HEK293T (cell line): ENCODE results near the gene EPB41L2.

ENCODE experiments used
- CTCF ChIA-PET: fragments of 350-600 bp; formaldehyde crosslinking; extraction: SDS; loops from one replicate; lab custom pipeline; 2021; ENCODE audit warnings: antibody characterized with exemption, inconsistent platforms; lab: Yijun Ruan, JAX
- POLR2A ChIA-PET: fragments of 350-600 bp; formaldehyde crosslinking; extraction: SDS; loops from one replicate; lab custom pipeline; 2020; ENCODE audit warnings: antibody characterized with exemption, inconsistent platforms; lab: Yijun Ruan, JAX
- DNase-seq: peaks from one replicate; pipeline ENCODE4 v3.0.0; 2012; ENCODE audit warnings: mixed read lengths; ENCODE audit errors: extremely low spot score
- ARNT ChIP-seq: fragments of 450-650 bp; IDR thresholded peaks from 2 replicates; pipeline ENCODE4 v1.6.1; 2017; ENCODE audit warnings: mild to moderate bottlenecking
- BHLHE40 ChIP-seq: fragments of 450-650 bp; IDR thresholded peaks from 2 replicates; pipeline ENCODE4 v1.6.1; 2016; ENCODE audit warnings: mild to moderate bottlenecking, moderate library complexity, borderline replicate concordance
- CTBP1 ChIP-seq: fragments of 450-650 bp; IDR thresholded peaks from 2 replicates; pipeline ENCODE4 v1.6.1; 2016; ENCODE audit warnings: borderline replicate concordance
- ELF4 ChIP-seq: fragments of 450-650 bp; IDR thresholded peaks from 2 replicates; pipeline ENCODE4 v1.6.1; 2017; ENCODE audit warnings: antibody characterized with exemption
- FOXA1 ChIP-seq: fragments of 450-650 bp; IDR thresholded peaks from 2 replicates; pipeline ENCODE4 v1.6.1; 2016; ENCODE audit warnings: mild to moderate bottlenecking
- FOXK2 ChIP-seq: fragments of 450-650 bp; IDR thresholded peaks from 2 replicates; pipeline ENCODE4 v1.6.1; 2016; ENCODE audit warnings: mild to moderate bottlenecking
- FOXM1 ChIP-seq: fragments of 450-650 bp; IDR thresholded peaks from 2 replicates; pipeline ENCODE4 v1.6.1; 2017; ENCODE audit warnings: mild to moderate bottlenecking, borderline replicate concordance
- HDGF ChIP-seq: fragments of 450-650 bp; IDR thresholded peaks from 2 replicates; pipeline ENCODE4 v1.6.1; 2017; ENCODE audit warnings: antibody characterized with exemption, borderline replicate concordance
- L3MBTL2 ChIP-seq: fragments of 450-650 bp; conservative IDR thresholded peaks from 2 replicates; pipeline ENCODE4 v1.6.1; 2016; ENCODE audit warnings: mild to moderate bottlenecking
- LEF1 ChIP-seq: fragments of 450-650 bp; IDR thresholded peaks from 2 replicates; pipeline ENCODE4 v1.6.1; 2017; ENCODE audit warnings: mild to moderate bottlenecking, borderline replicate concordance
- NFRKB ChIP-seq: fragments of 450-650 bp; IDR thresholded peaks from 2 replicates; pipeline ENCODE4 v1.6.1; 2016; ENCODE audit warnings: mild to moderate bottlenecking, moderate library complexity
- PKNOX1 ChIP-seq: fragments of 450-650 bp; IDR thresholded peaks from 2 replicates; pipeline ENCODE4 v1.6.1; 2016
- SP1 ChIP-seq: fragments of 450-650 bp; IDR thresholded peaks from 2 replicates; pipeline ENCODE4 v1.6.1; 2017
- SUZ12 ChIP-seq: fragments of 450-650 bp; IDR thresholded peaks from 2 replicates; pipeline ENCODE4 v1.6.1; 2016; ENCODE audit warnings: mild to moderate bottlenecking
- TARDBP ChIP-seq: fragments of 450-650 bp; IDR thresholded peaks from 2 replicates; pipeline ENCODE4 v1.6.1; 2016
- ZNF384 ChIP-seq: fragments of 450-650 bp; IDR thresholded peaks from 2 replicates; pipeline ENCODE4 v1.6.1; 2016

The EPB41L2 gene

GRCh38 chr6:130839379-130839778 is 223.7 kb downstream of the EPB41L2 start:
- CTCF ChIA-PET, result no interaction called here

GRCh38 chr6:130838951-130839350 is 224.1 kb downstream of the EPB41L2 start:
- TF ChIP-seq ZNF384, result no peak
- no peak for TF ChIP-seq CTBP1
- no peak for TF ChIP-seq NFRKB
- TF ChIP-seq ELF4, result no peak
- no peak for TF ChIP-seq BHLHE40
- TF ChIP-seq FOXM1, result no peak
- TF ChIP-seq FOXA1, result no peak
- no peak for TF ChIP-seq TARDBP
- no peak for TF ChIP-seq SP1
- no peak for TF ChIP-seq L3MBTL2
- no peak for TF ChIP-seq PKNOX1
- no peak for TF ChIP-seq ARNT
- no peak for TF ChIP-seq FOXK2
- ChIA-PET POLR2A (no interaction called here), CTCF (no interaction called here)
- DNase-seq, result no peak

More at GRCh38 chr6:130839379-130839778, 223.7 kb downstream of the EPB41L2 start:
- no peak for TF ChIP-seq FOXM1
- TF ChIP-seq HDGF, result no peak
- POLR2A ChIA-PET, result no interaction called here
- no peak for DNase-seq

- no peak for TF ChIP-seq SUZ12
- no peak for TF ChIP-seq ELF4
- no peak for TF ChIP-seq BHLHE40
- no peak for TF ChIP-seq L3MBTL2
- no peak for TF ChIP-seq FOXK2
- TF ChIP-seq HDGF, result no peak
- no peak for TF ChIP-seq NFRKB
- no peak for TF ChIP-seq ARNT
- TF ChIP-seq TARDBP, result no peak
- no peak for TF ChIP-seq LEF1
- DNase-seq, result no peak
- POLR2A ChIA-PET, result no interaction called here
- CTCF ChIA-PET, result no interaction called here
These were observed 224.7 kb downstream of the EPB41L2 start for GRCh38 chr6:130838250-130838860.

DNA sequence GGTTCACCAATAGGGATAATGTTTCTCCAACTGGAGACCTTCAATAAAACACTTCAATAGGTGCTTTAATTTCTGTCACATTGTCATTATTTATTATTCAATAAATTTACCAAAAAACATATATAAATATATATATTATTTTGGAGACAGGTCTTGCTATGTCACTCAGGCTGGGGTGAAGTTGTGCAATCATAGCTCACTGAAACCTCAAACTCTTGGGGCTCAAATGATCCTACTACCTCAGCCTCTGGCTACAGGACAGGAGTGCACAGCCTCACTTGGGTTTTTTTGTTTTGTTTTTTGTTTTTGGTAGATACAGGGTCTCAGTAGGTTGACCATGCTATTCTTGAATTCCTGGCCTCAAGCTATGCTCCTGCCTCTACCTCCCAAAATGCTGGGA is 226.0 kb downstream of the EPB41L2 start:
- CTCF ChIA-PET, result interaction anchor here (0.5 kb wide), 1 partner anchor 317 kb away, joined by 4 read pairs; no protein-coding TSS in a partner anchor
- DNase-seq, result no peak
- no peak for TF ChIP-seq BHLHE40
- TF ChIP-seq TARDBP, result no peak
- TF ChIP-seq SUZ12, result no peak
- no peak for TF ChIP-seq SP1
- no peak for TF ChIP-seq LEF1
- POLR2A ChIA-PET, result no interaction called here

- CTCF ChIA-PET, result no interaction called here
- POLR2A ChIA-PET, result no interaction called here
- DNase-seq, result no peak
- TF ChIP-seq FOXK2 (no peak), ELF4 (no peak), HDGF (no peak), ZNF384 (no peak), PKNOX1 (no peak), FOXM1 (no peak), L3MBTL2 (no peak), SP1 (no peak), LEF1 (no peak), SUZ12 (no peak)
These were observed 226.9 kb downstream of the EPB41L2 start for GRCh38 chr6:130836055-130836640.

DNA sequence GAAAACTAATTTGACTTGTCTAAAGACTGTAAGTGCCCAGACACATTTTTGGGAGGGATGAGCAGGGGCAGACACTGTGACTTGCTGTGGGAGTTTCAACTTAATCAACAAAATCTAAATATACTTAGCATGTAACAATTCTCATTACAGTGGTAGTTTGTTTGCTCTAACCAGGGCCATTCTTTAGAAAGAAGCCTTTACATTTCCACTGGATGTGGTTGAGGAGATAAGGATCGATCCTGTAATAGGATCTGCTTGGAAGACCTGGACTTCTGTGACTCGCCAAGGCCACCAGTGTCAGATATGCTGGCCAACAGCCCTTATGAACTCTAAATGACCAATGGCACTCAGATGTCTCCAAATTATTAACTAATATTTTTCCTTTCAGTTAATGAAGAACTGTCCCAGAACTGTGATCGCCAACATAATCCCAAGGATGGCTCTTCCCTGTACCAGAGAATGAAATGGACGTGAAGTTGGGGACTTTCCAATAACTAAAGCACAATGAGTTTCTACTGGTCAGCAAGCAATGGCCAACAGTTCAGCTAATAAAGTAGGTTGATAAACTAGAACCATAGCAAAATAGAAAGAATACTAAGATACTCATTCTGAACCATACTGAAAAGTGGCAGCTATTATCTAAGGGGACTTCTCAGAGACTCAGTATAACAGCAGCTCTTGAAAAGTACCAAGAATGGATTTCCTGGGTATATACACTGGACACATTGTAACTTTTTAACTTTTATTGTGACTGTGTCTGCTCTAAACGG is 228.4 kb downstream of the EPB41L2 start:
- no peak for DNase-seq
- CTCF ChIA-PET, result no interaction called here
- TF ChIP-seq FOXA1, result no peak
- no peak for TF ChIP-seq BHLHE40
- TF ChIP-seq FOXM1, result no peak
- no peak for TF ChIP-seq CTBP1
- no peak for TF ChIP-seq TARDBP
- no peak for TF ChIP-seq L3MBTL2
- TF ChIP-seq NFRKB, result no peak
- TF ChIP-seq PKNOX1, result no peak
- TF ChIP-seq HDGF, result no peak
- TF ChIP-seq LEF1, result no peak
- TF ChIP-seq FOXK2, result no peak
- no peak for TF ChIP-seq ELF4
- no peak for TF ChIP-seq ARNT
- POLR2A ChIA-PET, result no interaction called here
